Measurements from ENCODE around the gene ASTN1.

Gene ASTN1

GRCh38 chr1:176843352-176844297 lies 320.9 kb downstream of the ASTN1 start:
- Histone ChIP-seq H2BK15ac (ENCODE audit: low read length) (no peak overlapping the region), H3K4me3 (ENCODE audit: low read length in 2 of 2) (no peak overlapping the region), H3K18ac (ENCODE audit: low read length) (no peak overlapping the region), H4K91ac (ENCODE audit: low read depth, low read length, poor library complexity) (no peak overlapping the region), H3K23ac (ENCODE audit: low read depth, low read length, poor library complexity) (no peak overlapping the region), H3K9ac (ENCODE audit: low read depth, low read length, poor library complexity) (no peak overlapping the region), H3K4ac (ENCODE audit: low read length) (no peak overlapping the region), H3K36me3 (replicated peaks in 1 of 2; ENCODE audit: control insufficient read depth in 2 of 2, insufficient read depth in 2 of 2, low read length in 2 of 2) (no peaks in the 10 kb centered on the region), H4K8ac (ENCODE audit: low read depth, low read length) (no peak overlapping the region), H2BK12ac (ENCODE audit: low read length) (no peak overlapping the region), H2BK120ac (ENCODE audit: low read depth, low read length) (no peak overlapping the region), H3K9me3 (replicated peaks in 1 of 2; ENCODE audit: control insufficient read depth in 2 of 2, insufficient read depth in 1 of 2, low read depth in 1 of 2, low read length in 2 of 2) (no peaks in the 10 kb centered on the region), H3K27ac (replicated peaks; ENCODE audit: low read length) (no peak overlapping the region), H3K79me1 (ENCODE audit: low read depth, low read length) (no peaks in the 10 kb centered on the region), H3K14ac (ENCODE audit: low read length) (no peak overlapping the region), H3K4me1 (ENCODE audit: control insufficient read depth in 2 of 2, insufficient read depth in 1 of 2, low read depth in 1 of 2, low read length in 2 of 2) (peaks cover 0 to 2% of the 10 kb centered on the region in 2 donors), H2BK5ac (ENCODE audit: low read length) (no peak overlapping the region), H2AFZ (ENCODE audit: low read length) (no peak overlapping the region), H3K4me2 (ENCODE audit: insufficient read depth, low read length, poor library complexity, severe bottlenecking) (no peak overlapping the region), H3K27me3 (ENCODE audit: control insufficient read depth in 3 of 3, insufficient read depth in 3 of 3, low read depth in 1 of 3, low read length in 3 of 3) (no peaks in the 10 kb centered on the region), H2AK5ac (ENCODE audit: low read depth, low read length) (no peak overlapping the region)
- no CpG with 5 or more reads among the region's 4 CpGs for WGBS, 2 donors (ENCODE audit: extremely low coverage in 2 of 2, insufficient read length in 2 of 2, insufficient replicate concordance in 1 of 2)
- DNase-seq (ENCODE audit: low spot score), result peak; percentile 43

DNA sequence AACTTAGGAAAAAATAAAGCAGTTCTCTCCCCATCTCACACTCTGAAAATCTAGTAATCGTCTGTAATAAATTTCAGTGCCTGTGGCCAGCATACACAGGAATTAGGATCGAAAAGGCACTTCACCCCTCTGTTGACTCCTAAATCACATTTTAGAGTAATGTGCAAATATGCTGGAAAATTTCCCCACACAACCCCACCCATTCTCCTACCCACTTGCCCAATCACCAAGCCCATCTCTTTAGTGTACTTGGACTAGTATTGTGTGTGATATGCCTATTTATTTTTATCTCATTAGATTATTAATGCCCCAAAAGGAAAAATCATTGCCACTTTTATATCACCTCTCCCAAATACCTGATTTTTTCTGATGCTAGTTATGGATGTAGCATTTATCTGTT lies 323.3 kb downstream of the ASTN1 start:
- Histone ChIP-seq H3K27ac (replicated peaks; ENCODE audit: low read length) (no peak overlapping the region), H3K18ac (ENCODE audit: low read length) (no peak overlapping the region), H2BK12ac (ENCODE audit: low read length) (no peak overlapping the region), H3K4me2 (ENCODE audit: insufficient read depth, low read length, poor library complexity, severe bottlenecking) (no peak overlapping the region), H3K9ac (ENCODE audit: low read depth, low read length, poor library complexity) (no peak overlapping the region), H3K27me3 (ENCODE audit: control insufficient read depth in 3 of 3, insufficient read depth in 3 of 3, low read depth in 1 of 3, low read length in 3 of 3) (no peaks in the 10 kb centered on the region), H3K36me3 (replicated peaks in 1 of 2; ENCODE audit: control insufficient read depth in 2 of 2, insufficient read depth in 2 of 2, low read length in 2 of 2) (no peaks in the 10 kb centered on the region), H2AFZ (ENCODE audit: low read length) (no peak overlapping the region), H3K4ac (ENCODE audit: low read length) (no peak overlapping the region), H2BK15ac (ENCODE audit: low read length) (no peak overlapping the region), H4K8ac (ENCODE audit: low read depth, low read length) (no peak overlapping the region), H2BK5ac (ENCODE audit: low read length) (no peak overlapping the region), H3K4me1 (ENCODE audit: control insufficient read depth in 2 of 2, insufficient read depth in 1 of 2, low read depth in 1 of 2, low read length in 2 of 2) (peaks cover 0 to 2% of the 10 kb centered on the region in 2 donors), H2AK5ac (ENCODE audit: low read depth, low read length) (no peak overlapping the region), H3K9me3 (replicated peaks in 1 of 2; ENCODE audit: control insufficient read depth in 2 of 2, insufficient read depth in 1 of 2, low read depth in 1 of 2, low read length in 2 of 2) (no peaks in the 10 kb centered on the region), H3K4me3 (ENCODE audit: low read length in 2 of 2) (no peak overlapping the region), H4K91ac (ENCODE audit: low read depth, low read length, poor library complexity) (no peak overlapping the region), H3K14ac (ENCODE audit: low read length) (no peak overlapping the region), H3K79me1 (ENCODE audit: low read depth, low read length) (no peaks in the 10 kb centered on the region), H3K23ac (ENCODE audit: low read depth, low read length, poor library complexity) (no peak overlapping the region), H2BK120ac (ENCODE audit: low read depth, low read length) (no peak overlapping the region)
- DNase-seq (ENCODE audit: low spot score), result no peak
- WGBS, 2 donors (ENCODE audit: extremely low coverage in 2 of 2, insufficient read length in 2 of 2, insufficient replicate concordance in 1 of 2), result no CpG with 5 or more reads among the region's 2 CpGs

DNA sequence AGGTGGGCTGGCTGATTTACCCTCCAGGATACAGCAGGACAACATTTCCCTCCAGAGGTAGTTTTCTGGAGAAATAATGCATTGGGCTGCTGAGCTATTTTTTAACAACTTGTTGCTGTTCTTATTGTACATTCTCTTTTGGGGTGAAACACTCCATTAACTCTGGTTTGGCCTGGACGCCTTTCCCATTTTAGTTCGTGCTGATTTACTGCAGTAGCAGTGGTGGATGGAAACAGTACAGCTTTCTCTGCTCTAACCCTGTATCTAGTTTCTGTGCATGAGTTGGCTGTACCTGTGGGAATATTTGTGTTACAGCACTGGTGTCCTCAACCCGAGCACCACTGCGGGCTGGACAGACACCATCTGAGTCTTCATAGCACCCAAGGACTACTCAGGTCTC lies 325.3 kb downstream of the ASTN1 start:
- Histone ChIP-seq H2BK12ac (ENCODE audit: low read length) (no peak overlapping the region), H2AK5ac (ENCODE audit: low read depth, low read length) (no peak overlapping the region), H2BK15ac (ENCODE audit: low read length) (no peak overlapping the region), H3K4ac (ENCODE audit: low read length) (no peak overlapping the region), H3K79me1 (ENCODE audit: low read depth, low read length) (no peaks in the 10 kb centered on the region), H2AFZ (ENCODE audit: low read length) (no peak overlapping the region), H4K91ac (ENCODE audit: low read depth, low read length, poor library complexity) (no peak overlapping the region), H3K14ac (ENCODE audit: low read length) (no peak overlapping the region), H3K4me3 (ENCODE audit: low read length in 2 of 2) (no peak overlapping the region), H4K8ac (ENCODE audit: low read depth, low read length) (no peak overlapping the region), H3K27ac (replicated peaks; ENCODE audit: low read length) (no peak overlapping the region), H3K9ac (ENCODE audit: low read depth, low read length, poor library complexity) (no peak overlapping the region), H3K4me1 (ENCODE audit: control insufficient read depth in 2 of 2, insufficient read depth in 1 of 2, low read depth in 1 of 2, low read length in 2 of 2) (peaks cover 0 to 2% of the 10 kb centered on the region in 2 donors), H3K18ac (ENCODE audit: low read length) (no peak overlapping the region), H2BK5ac (ENCODE audit: low read length) (no peak overlapping the region), H3K23ac (ENCODE audit: low read depth, low read length, poor library complexity) (no peak overlapping the region), H3K9me3 (replicated peaks in 1 of 2; ENCODE audit: control insufficient read depth in 2 of 2, insufficient read depth in 1 of 2, low read depth in 1 of 2, low read length in 2 of 2) (no peaks in the 10 kb centered on the region), H2BK120ac (ENCODE audit: low read depth, low read length) (no peak overlapping the region), H3K4me2 (ENCODE audit: insufficient read depth, low read length, poor library complexity, severe bottlenecking) (no peak overlapping the region), H3K36me3 (replicated peaks in 1 of 2; ENCODE audit: control insufficient read depth in 2 of 2, insufficient read depth in 2 of 2, low read length in 2 of 2) (no peaks in the 10 kb centered on the region), H3K27me3 (ENCODE audit: control insufficient read depth in 3 of 3, insufficient read depth in 3 of 3, low read depth in 1 of 3, low read length in 3 of 3) (no peaks in the 10 kb centered on the region)
- DNase-seq (ENCODE audit: low spot score), result no peak
- no CpG with 5 or more reads among the region's 4 CpGs for WGBS, 2 donors (ENCODE audit: extremely low coverage in 2 of 2, insufficient read length in 2 of 2, insufficient replicate concordance in 1 of 2)

GRCh38 chr1:176838276-176838995 lies 326.1 kb downstream of the ASTN1 start:
- H3K4ac ChIP-seq (ENCODE audit: low read length), result no peak overlapping the region
- no peaks in the 10 kb centered on the region for H3K27me3 ChIP-seq (ENCODE audit: control insufficient read depth in 3 of 3, insufficient read depth in 3 of 3, low read depth in 1 of 3, low read length in 3 of 3)
- H3K27ac ChIP-seq (replicated peaks; ENCODE audit: low read length), result no peak overlapping the region
- H4K91ac ChIP-seq (ENCODE audit: low read depth, low read length, poor library complexity), result no peak overlapping the region
- no peak overlapping the region for H2BK5ac ChIP-seq (ENCODE audit: low read length)
- H3K4me2 ChIP-seq (ENCODE audit: insufficient read depth, low read length, poor library complexity, severe bottlenecking), result no peak overlapping the region
- H3K9ac ChIP-seq (ENCODE audit: low read depth, low read length, poor library complexity), result no peak overlapping the region
- no peak overlapping the region for H3K14ac ChIP-seq (ENCODE audit: low read length)
- WGBS, 2 donors (ENCODE audit: extremely low coverage in 2 of 2, insufficient read length in 2 of 2, insufficient replicate concordance in 1 of 2), result no CpG with 5 or more reads among the region's 5 CpGs
- no peak overlapping the region for H2BK12ac ChIP-seq (ENCODE audit: low read length)
- no peak for DNase-seq (ENCODE audit: low spot score)
- H3K23ac ChIP-seq (ENCODE audit: low read depth, low read length, poor library complexity), result no peak overlapping the region
- no peak overlapping the region for H3K18ac ChIP-seq (ENCODE audit: low read length)
- peaks cover 0 to 2% of the 10 kb centered on the region in 2 donors for H3K4me1 ChIP-seq (ENCODE audit: control insufficient read depth in 2 of 2, insufficient read depth in 1 of 2, low read depth in 1 of 2, low read length in 2 of 2)
- no peaks in the 10 kb centered on the region for H3K9me3 ChIP-seq (replicated peaks in 1 of 2; ENCODE audit: control insufficient read depth in 2 of 2, insufficient read depth in 1 of 2, low read depth in 1 of 2, low read length in 2 of 2)
- H3K36me3 ChIP-seq (replicated peaks in 1 of 2; ENCODE audit: control insufficient read depth in 2 of 2, insufficient read depth in 2 of 2, low read length in 2 of 2), result no peaks in the 10 kb centered on the region
- H3K79me1 ChIP-seq (ENCODE audit: low read depth, low read length), result no peaks in the 10 kb centered on the region
- H2BK120ac ChIP-seq (ENCODE audit: low read depth, low read length), result no peak overlapping the region
- H4K8ac ChIP-seq (ENCODE audit: low read depth, low read length), result no peak overlapping the region
- no peak overlapping the region for H2AK5ac ChIP-seq (ENCODE audit: low read depth, low read length)
- no peak overlapping the region for H3K4me3 ChIP-seq (ENCODE audit: low read length in 2 of 2)
- H2BK15ac ChIP-seq (ENCODE audit: low read length), result no peak overlapping the region
- H2AFZ ChIP-seq (ENCODE audit: low read length), result no peak overlapping the region
